Nephron (organoid): ENCODE results near the gene PRR22.
A peak's percentile ranks its signal among the peaks of the same experiment; 100 is the strongest.

ENCODE experiments used
- H3K27ac Mint-ChIP-seq, 3 experiments: 2 replicates each; pipeline ENCODE4 v1.8.0; 2020; ENCODE audit warnings: mixed read lengths in 3 of 3, mild to moderate bottlenecking in 2 of 3, moderate library complexity in 1 of 3
- H3K27me3 Mint-ChIP-seq: 2 replicates; pipeline ENCODE4 v1.8.0; 2021; ENCODE audit warnings: low read depth, mild to moderate bottlenecking, moderate library complexity, mixed read lengths
- H3K36me3 Mint-ChIP-seq: 2 replicates; pipeline ENCODE4 v1.8.0; 2020; ENCODE audit warnings: low read depth, mixed read lengths
- H3K4me1 Mint-ChIP-seq: 2 replicates; pipeline ENCODE4 v1.8.0; 2020; ENCODE audit warnings: mixed read lengths
- H3K4me3 Mint-ChIP-seq, 3 experiments: 2 replicates each; pipeline ENCODE4 v1.8.0; 2020; ENCODE audit warnings: mild to moderate bottlenecking in 3 of 3, mixed read lengths in 3 of 3, moderate library complexity in 2 of 3
- H3K9me3 Mint-ChIP-seq: 2 replicates; pipeline ENCODE4 v1.8.0; 2020; ENCODE audit warnings: mixed read lengths
- TF ChIP-seq, protein P1 (sequence below), 3 experiments: fragments of 200-600 bp; sonication (generic); IDR thresholded peaks; one replicate each; pipeline ENCODE4 v1.5.0; 2021; ENCODE audit warnings: antibody characterized with exemption in 3 of 3; ENCODE audit not compliant: unreplicated experiment in 3 of 3

PRR22 gene

GRCh38 chr19:5799247-5800241, 15.0 kb upstream of the PRR22 start:
- TF ChIP-seq, protein P1, sequence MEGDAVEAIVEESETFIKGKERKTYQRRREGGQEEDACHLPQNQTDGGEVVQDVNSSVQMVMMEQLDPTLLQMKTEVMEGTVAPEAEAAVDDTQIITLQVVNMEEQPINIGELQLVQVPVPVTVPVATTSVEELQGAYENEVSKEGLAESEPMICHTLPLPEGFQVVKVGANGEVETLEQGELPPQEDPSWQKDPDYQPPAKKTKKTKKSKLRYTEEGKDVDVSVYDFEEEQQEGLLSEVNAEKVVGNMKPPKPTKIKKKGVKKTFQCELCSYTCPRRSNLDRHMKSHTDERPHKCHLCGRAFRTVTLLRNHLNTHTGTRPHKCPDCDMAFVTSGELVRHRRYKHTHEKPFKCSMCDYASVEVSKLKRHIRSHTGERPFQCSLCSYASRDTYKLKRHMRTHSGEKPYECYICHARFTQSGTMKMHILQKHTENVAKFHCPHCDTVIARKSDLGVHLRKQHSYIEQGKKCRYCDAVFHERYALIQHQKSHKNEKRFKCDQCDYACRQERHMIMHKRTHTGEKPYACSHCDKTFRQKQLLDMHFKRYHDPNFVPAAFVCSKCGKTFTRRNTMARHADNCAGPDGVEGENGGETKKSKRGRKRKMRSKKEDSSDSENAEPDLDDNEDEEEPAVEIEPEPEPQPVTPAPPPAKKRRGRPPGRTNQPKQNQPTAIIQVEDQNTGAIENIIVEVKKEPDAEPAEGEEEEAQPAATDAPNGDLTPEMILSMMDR (IDR thresholded peaks at IDR 0.05; ENCODE audit: unreplicated experiment in 3 of 3): no peak
- H3K9me3 Mint-ChIP-seq: no peaks in the 10 kb centered on the region
- H3K4me3 Mint-ChIP-seq: no peak overlapping the region
- peaks cover 26% of the 10 kb centered on the region for H3K4me1 Mint-ChIP-seq
- no peaks in the 10 kb centered on the region for H3K36me3 Mint-ChIP-seq
- H3K27me3 Mint-ChIP-seq: peaks cover 19% of the 10 kb centered on the region
- peak overlapping the region; percentile 64 to 86 (median 72) for H3K27ac Mint-ChIP-seq

- no peaks in the 10 kb centered on the region for H3K36me3 Mint-ChIP-seq
- peaks cover 6% of the 10 kb centered on the region for H3K27me3 Mint-ChIP-seq
- TF ChIP-seq, protein P1 (IDR thresholded peaks at IDR 0.05; ENCODE audit: unreplicated experiment in 3 of 3): no peak
- H3K4me3 Mint-ChIP-seq: no peak overlapping the region
- peaks cover 22% of the 10 kb centered on the region for H3K4me1 Mint-ChIP-seq
- H3K27ac Mint-ChIP-seq: no peak overlapping the region
- H3K9me3 Mint-ChIP-seq: no peaks in the 10 kb centered on the region
These were observed 13.7 kb upstream of the PRR22 start for GRCh38 chr19:5798244-5798643.

GRCh38 chr19:5795382-5795919, 10.9 kb upstream of the PRR22 start:
- Mint-ChIP-seq H3K27me3 (peaks cover 4% of the 10 kb centered on the region), H3K4me1 (peaks cover 12% of the 10 kb centered on the region), H3K9me3 (peaks cover 2% of the 10 kb centered on the region), H3K4me3 (no peak overlapping the region), H3K36me3 (peaks cover 1% of the 10 kb centered on the region), H3K27ac (no peak overlapping the region)
- TF ChIP-seq, protein P1 (IDR thresholded peaks at IDR 0.05; ENCODE audit: unreplicated experiment in 3 of 3): no peak

DNA sequence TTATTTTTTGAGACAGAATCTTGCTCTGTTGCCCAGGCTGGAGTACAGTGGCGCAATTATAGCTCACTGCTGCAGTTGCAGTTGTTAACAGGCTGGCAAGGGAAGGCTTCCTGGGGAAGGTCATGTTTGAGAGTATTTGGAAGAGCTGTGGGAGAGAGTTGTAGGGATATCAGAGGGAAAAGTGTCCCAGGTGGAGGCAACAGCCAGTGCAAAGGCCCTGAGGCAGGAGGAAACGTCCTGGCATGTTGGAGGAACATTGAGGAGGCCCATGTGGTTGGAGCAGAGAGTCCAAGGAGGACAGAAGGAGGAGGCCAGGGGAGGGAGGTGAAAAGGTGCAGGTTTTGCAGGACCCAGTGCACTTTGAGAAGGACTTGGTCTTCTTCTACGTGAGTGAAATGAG, 8.6 kb upstream of the PRR22 start:
- Mint-ChIP-seq H3K4me1 (peaks cover 6% of the 10 kb centered on the region), H3K36me3 (peaks cover 11% of the 10 kb centered on the region), H3K4me3 (peak overlapping the region in 2 of 3 experiments; percentile 19 to 21), H3K27me3 (peaks cover 4% of the 10 kb centered on the region), H3K27ac (no peak overlapping the region), H3K9me3 (peaks cover 2% of the 10 kb centered on the region)
- TF ChIP-seq, protein P1 (IDR thresholded peaks at IDR 0.05; ENCODE audit: unreplicated experiment in 3 of 3): no peak

DNA sequence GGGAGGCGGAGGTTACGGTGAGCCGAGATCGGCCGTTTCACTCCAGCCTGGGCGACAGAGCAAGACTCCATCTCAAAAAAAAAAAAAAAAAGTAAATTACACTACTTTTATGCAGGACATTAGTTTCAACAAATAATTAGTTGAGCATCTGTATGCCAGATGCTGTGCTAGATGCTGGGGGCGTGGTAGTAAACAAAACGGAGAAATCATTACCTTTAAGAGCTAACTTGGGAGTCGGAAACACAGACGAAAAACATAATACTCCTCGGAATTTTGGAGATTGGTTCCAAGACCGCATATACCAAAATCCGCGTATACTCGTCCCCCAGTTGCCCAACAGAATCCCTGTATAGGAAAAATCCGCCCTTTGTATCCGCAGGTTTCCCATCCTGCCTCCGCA, 7.7 kb upstream of the PRR22 start:
- peaks cover 6% of the 10 kb centered on the region for H3K4me1 Mint-ChIP-seq
- H3K36me3 Mint-ChIP-seq: peaks cover 15% of the 10 kb centered on the region
- H3K9me3 Mint-ChIP-seq: peaks cover 2% of the 10 kb centered on the region
- TF ChIP-seq, protein P1 (IDR thresholded peaks at IDR 0.05; ENCODE audit: unreplicated experiment in 3 of 3): no peak
- peak overlapping the region; percentile 41 to 73 (median 49) for H3K4me3 Mint-ChIP-seq
- no peak overlapping the region for H3K27ac Mint-ChIP-seq
- H3K27me3 Mint-ChIP-seq: peaks cover 4% of the 10 kb centered on the region
